GM19467 (cell line): ENCODE results near the gene RCAN2.
A peak's percentile ranks its signal among the peaks of the same experiment; 100 is the strongest.
"Not testable (repeated sequence)": the region's sequence is repeated elsewhere in the genome, so short reads cannot be mapped to it uniquely, and the experiment has no call there.

Experiments used
- ATAC-seq: cut with Tn5 transposase; IDR thresholded peaks from one replicate; pipeline ENCODE4 v1.9.1; 2021; ENCODE audit warnings: mild to moderate bottlenecking, moderate library complexity; ENCODE audit not compliant: unreplicated experiment

The RCAN2 gene

GRCh38 chr6:46338131-46338530 is 153.1 kb downstream of the RCAN2 start:
- peak; percentile 91 for ATAC-seq

GRCh38 chr6:46334442-46334841 is 156.8 kb downstream of the RCAN2 start:
- ATAC-seq = no peak

- ATAC-seq = no peak
These were observed 157.8 kb downstream of the RCAN2 start for GRCh38 chr6:46333481-46333880.

GRCh38 chr6:46332448-46332847 is 158.8 kb downstream of the RCAN2 start:
- ATAC-seq = not testable (repeated sequence)

GRCh38 chr6:46331461-46331860 is 159.8 kb downstream of the RCAN2 start:
- no peak for ATAC-seq

GRCh38 chr6:46329568-46329967 is 161.7 kb downstream of the RCAN2 start:
- no peak for ATAC-seq

- ATAC-seq = no peak
These were observed 163.5 kb downstream of the RCAN2 start for GRCh38 chr6:46327779-46328178.

GRCh38 chr6:46325561-46326530 is 165.4 kb downstream of the RCAN2 start:
- ATAC-seq = no peak

- no peak for ATAC-seq
These were observed 166.5 kb downstream of the RCAN2 start for GRCh38 chr6:46324706-46325105.

- no peak for ATAC-seq
These were observed 167.2 kb downstream of the RCAN2 start for GRCh38 chr6:46323966-46324622.

GRCh38 chr6:46323312-46323965 is 167.8 kb downstream of the RCAN2 start:
- ATAC-seq = no peak

- no peak for ATAC-seq
These were observed 170.7 kb downstream of the RCAN2 start for GRCh38 chr6:46320505-46320904.

- ATAC-seq = no peak
These were observed 175.7 kb downstream of the RCAN2 start for GRCh38 chr6:46315589-46315988.

- no peak for ATAC-seq
These were observed 178.6 kb downstream of the RCAN2 start for GRCh38 chr6:46312654-46313053.

- no peak for ATAC-seq
These were observed 181.1 kb downstream of the RCAN2 start for GRCh38 chr6:46310196-46310595.

GRCh38 chr6:46306431-46306830 is 184.8 kb downstream of the RCAN2 start:
- ATAC-seq = no peak

- ATAC-seq = no peak
These were observed 185.4 kb downstream of the RCAN2 start for GRCh38 chr6:46305833-46306232.

- no peak for ATAC-seq
These were observed 186.0 kb downstream of the RCAN2 start for GRCh38 chr6:46305236-46305635.

GRCh38 chr6:46302816-46303215 is 188.4 kb downstream of the RCAN2 start:
- no peak for ATAC-seq

- ATAC-seq = no peak
These were observed 189.1 kb downstream of the RCAN2 start for GRCh38 chr6:46302176-46302575.

- ATAC-seq = no peak
These were observed 192.0 kb downstream of the RCAN2 start for GRCh38 chr6:46299253-46299652.

- no peak for ATAC-seq
These were observed 194.7 kb downstream of the RCAN2 start for GRCh38 chr6:46296586-46296985.
